ENCODE results near the gene CRIP1. TPM values are rescaled to one million over a fixed set of nuclear protein-coding genes. Genes with fewer than 3 reads are reported as not detected.

The CRIP1 gene, protein sequence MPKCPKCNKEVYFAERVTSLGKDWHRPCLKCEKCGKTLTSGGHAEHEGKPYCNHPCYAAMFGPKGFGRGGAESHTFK
- 1,786 to 1,947 TPM (median 1,895 TPM) in 5 replicates for total RNA-seq (2022; extraction: Qiagen RNA extraction)

DNA sequence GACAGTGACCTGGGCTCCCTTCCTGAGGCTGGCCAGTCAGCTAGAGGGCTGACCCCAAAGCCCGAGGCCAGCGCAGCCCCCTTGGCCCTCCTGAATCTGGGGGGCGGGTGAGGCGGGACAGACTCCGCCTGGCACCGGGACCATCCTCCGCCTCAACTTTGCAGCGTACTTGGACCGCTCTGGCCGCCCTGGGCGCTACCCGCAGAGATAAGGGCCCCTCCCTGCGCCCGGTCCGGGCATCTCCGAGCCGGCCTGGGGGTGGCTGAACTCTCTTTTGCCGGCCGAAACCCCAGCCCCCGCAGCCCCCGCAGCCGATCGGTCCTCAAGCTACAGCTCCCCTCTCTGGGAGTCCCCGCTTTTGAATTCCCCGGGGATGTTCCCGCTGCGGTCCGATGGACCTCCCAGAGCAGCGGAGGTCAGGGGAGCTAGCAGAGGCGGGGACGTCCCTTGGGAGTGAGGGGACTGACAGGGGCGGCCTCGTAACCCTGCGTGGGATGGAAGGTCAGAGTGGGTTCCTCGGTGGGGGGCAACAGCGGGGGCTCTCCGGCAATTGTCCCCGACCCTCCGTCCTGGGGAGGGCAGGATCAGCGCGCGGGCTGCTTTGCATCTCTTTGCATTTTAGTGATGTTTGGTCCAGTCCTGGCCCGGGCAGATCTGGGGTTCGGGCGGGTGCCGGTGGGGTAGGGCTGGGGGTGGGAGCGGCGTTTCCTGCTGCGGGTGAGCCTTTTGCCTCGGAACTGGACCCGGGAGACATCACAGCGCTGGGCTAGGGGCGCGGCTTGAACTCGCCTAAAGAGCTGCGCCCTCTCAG is at the start of gene CRIP1:
CRIP1 (plus strand) TSS at position 724 of the 811 bp plus-strand sequence. CDS start 374 bp downstream, outside the sequence.

DNA sequence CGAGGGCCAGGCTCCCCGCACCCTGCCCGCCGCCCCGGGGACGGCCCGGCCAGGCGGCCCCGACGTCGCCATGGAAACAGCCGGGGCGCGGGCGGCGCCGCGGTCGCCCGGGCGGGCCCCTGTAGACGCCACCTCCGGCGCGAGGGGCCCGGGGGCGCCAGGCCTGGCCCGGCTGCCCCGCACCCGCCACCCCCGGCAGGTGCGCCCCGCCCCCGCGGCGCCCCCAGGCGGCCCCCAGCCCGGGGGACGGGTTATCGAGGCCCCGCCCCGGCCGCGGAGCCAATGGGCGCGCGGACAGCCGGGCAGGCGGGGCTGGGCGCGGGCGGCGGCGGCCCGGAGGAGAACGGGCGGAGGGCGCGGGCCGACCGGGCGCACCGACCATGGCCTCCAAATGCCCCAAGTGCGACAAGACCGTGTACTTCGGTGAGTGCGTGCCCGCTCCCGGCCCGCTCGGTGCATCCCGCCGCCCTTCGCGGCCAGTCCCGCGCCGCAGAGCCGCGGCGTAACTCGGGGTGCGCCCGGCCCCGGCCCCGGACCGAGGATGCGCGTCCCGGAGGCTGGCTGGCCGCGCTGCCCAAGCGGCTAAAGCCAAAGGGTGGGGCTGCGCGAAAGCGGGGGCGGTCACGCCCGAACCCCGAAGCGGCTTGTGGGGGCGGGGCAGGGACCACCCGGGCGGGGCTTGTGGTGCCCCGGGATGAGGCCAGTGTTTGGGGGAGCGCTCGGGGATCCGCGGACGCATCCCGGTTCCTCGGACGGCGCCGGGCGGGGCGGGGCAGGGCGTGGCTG is 12.0 kb upstream of the CRIP1 start, which contains the start of gene CRIP2:
CRIP2 (plus strand) TSS at position 339 of the 786 bp plus-strand sequence; CDS start at position 381, 42 bp downstream.

DNA sequence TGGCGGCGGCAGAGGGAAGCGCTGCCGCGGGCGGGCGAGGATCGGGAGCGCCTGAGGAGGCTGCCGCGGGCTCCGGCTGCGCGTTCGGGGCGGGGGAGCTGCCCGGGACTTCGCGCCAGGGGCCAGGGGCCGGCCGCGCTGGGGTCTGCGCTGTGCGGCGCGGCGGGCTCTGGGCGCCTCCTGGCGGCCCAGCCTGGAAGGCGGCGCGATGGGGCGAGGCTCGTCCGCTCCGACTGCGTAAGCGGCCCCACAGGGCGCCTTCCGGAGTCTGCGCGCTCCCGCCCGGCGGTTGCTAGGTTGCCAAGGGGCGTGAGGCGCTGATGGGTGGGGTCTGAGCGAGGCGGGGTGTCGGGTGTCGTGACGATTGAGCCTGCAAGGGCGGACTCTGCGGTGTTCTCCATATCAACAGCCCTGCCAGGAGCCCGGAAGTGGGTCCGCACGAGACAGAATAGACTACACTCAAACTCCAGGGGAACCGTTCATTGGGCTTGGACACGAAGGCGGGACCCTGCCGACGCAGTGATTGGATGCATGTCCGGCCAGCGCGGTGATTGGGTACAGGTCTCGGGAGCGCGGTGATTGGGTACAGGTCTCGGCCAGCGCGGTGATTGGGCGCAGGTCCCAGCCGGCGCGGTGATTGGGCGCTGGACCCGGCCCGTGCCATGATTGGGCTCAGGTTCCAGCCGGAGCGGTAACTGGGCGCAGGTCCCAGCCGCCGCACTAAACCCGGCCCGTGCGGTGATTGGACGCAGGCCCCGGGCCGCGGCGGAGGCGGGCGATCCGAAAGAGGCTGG is 4.1 kb downstream of the CRIP1 start, which contains the start of gene TEDC1:
TEDC1 (plus strand) TSS at position 675 of the 794 bp plus-strand sequence. CDS start 130 bp downstream, outside the sequence.

DNA sequence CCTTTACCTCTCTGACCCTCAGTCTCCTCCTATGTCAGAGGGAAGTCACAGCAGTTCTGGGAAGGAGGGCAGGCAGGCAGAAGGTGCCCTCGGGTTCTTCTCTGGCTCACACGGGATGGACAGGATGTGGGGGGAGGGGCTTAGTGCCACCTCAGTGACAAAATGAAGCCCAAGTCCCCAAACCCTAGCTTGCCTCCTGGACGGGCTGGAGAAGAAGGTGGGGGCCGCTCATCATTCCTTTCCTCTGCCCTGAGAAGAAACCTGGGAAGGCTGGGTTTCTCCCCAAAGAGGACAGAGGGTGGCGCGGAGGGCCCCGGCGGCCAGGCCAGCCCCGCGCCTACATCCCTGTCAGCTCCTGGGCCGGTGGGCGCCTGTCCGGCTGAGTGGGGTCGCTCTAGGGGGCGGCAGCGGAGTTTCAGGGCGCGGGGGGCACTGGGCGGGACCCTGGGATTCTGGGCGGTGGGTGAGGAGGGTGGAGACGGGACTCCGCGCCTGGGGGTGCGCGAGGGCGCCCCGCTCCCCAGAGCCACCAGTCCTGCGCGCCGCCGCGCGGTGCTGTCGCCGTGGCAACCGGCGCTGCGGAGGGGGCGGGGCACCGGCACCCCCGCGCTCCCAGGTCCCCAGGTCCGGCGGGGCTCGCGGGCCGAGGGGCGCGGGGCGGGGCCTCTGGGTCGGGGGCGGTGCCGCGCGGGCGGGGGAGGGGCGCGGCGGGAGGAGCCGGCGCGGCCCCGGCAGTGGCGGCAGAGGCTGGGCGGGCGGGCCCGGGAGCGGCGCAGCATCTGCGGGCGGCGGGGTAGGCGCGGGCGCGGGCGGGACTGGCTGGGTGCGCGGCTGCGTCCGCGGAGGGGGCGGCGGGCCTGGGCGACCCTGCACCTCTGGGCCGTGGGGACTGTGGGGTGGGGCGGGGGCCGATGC is 39.4 kb downstream of the CRIP1 start, which contains the start of gene TMEM121:
TMEM121 (plus strand) TSS at position 723 of the 915 bp plus-strand sequence. CDS start 2,252 bp downstream, outside the sequence.

Other genes with a start within 250 kb of the CRIP1 start
- 29.1 to 47.9 TPM (median 41.7 TPM) in 5 replicates for gene BTBD6, start 238.4 kb upstream of the CRIP1 start, total RNA-seq (2022; extraction: Qiagen RNA extraction)
- gene BRF1, start 185.9 kb upstream of the CRIP1 start, total RNA-seq (2022; extraction: Qiagen RNA extraction), result 23.3 to 30.1 TPM (median 28.2 TPM) in 5 replicates
- 18.1 to 28.8 TPM (median 27.3 TPM) in 5 replicates for gene PACS2, start 172.1 kb upstream of the CRIP1 start, total RNA-seq (2022; extraction: Qiagen RNA extraction)
- gene TEX22, start 88.3 kb upstream of the CRIP1 start, total RNA-seq (2022; extraction: Qiagen RNA extraction), result 0.13 to 0.53 TPM (median 0.16 TPM) in 5 replicates
- 55.7 to 86.3 TPM (median 79.1 TPM) in 5 replicates for gene MTA1, start 67.1 kb upstream of the CRIP1 start, total RNA-seq (2022; extraction: Qiagen RNA extraction)
- 112 to 211 TPM (median 199 TPM) in 5 replicates for gene CRIP2, start 12.1 kb upstream of the CRIP1 start, total RNA-seq (2022; extraction: Qiagen RNA extraction)
- gene TEDC1, start 4.4 kb downstream of the CRIP1 start, total RNA-seq (2022; extraction: Qiagen RNA extraction), result 29.4 to 53.0 TPM (median 43.2 TPM) in 5 replicates
- 4.7 to 10.8 TPM (median 8.4 TPM) in 5 replicates for gene TMEM121, start 39.7 kb downstream of the CRIP1 start, total RNA-seq (2022; extraction: Qiagen RNA extraction)